ENCODE results near the gene STK31. TPM values are rescaled to one million over a fixed set of nuclear protein-coding genes. Genes with fewer than 3 reads are reported as not detected.

The STK31 gene
- total and polyA plus RNA-seq, 10 donors, result 0.17 to 2.4 (median 0.63) TPM

DNA sequence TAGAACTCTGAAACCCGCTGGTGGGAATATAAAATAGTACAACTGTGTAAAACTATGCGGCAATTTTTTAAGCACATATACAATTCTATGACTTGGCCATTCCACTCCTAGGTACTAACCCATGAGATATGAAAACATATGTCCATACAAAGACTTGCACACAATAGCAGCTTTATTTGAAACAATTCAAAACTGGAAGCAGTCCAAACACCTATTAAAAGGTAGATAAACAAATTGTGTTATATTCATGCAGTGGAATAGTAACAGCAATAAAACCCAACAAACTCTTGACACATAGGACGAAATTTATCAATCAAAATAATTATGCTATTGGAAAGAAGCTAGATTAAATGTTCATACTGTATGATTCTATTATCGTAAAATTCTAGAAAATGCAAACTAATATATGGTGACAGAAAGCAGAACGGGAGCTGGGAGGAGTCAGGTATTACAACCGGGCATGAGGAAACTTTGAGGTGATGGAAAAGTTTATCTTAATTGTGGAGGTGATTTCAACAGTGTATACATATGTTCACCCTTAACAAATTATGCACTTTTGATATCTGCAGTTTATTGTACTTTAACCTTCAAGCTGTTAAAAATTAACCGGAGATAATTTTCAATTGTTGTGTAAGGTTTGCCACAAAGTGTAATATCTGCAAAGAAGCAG, 803 bp upstream of the STK31 start:
- no peak overlapping the region for H3K4me3 ChIP-seq
- no peak for DNase-seq
- H3K27me3 ChIP-seq (replicated peaks in 1 of 7), result no peaks in the 10 kb centered on the region
- 75 to 93% (median 87%) methylated on average over 7 of the region's 7 CpGs for WGBS, 5 donors
- H3K4me1 ChIP-seq, result no peaks in the 10 kb centered on the region
- TF ChIP-seq POLR2AphosphoS5 (IDR thresholded peaks at IDR 0.05) (no peak), POLR2A (IDR thresholded peaks at IDR 0.05) (no peak)
- TF ChIP-seq, protein P1, sequence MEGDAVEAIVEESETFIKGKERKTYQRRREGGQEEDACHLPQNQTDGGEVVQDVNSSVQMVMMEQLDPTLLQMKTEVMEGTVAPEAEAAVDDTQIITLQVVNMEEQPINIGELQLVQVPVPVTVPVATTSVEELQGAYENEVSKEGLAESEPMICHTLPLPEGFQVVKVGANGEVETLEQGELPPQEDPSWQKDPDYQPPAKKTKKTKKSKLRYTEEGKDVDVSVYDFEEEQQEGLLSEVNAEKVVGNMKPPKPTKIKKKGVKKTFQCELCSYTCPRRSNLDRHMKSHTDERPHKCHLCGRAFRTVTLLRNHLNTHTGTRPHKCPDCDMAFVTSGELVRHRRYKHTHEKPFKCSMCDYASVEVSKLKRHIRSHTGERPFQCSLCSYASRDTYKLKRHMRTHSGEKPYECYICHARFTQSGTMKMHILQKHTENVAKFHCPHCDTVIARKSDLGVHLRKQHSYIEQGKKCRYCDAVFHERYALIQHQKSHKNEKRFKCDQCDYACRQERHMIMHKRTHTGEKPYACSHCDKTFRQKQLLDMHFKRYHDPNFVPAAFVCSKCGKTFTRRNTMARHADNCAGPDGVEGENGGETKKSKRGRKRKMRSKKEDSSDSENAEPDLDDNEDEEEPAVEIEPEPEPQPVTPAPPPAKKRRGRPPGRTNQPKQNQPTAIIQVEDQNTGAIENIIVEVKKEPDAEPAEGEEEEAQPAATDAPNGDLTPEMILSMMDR (IDR thresholded peaks at IDR 0.05 in 8 of 11, conservative IDR thresholded peaks at IDR 0.05 in 3 of 11), result no peak
- peaks cover 0 to 19% (median 17%) of the 10 kb centered on the region in 8 donors for H3K9me3 ChIP-seq
- no peak overlapping the region for H3K27ac ChIP-seq
- H3K36me3 ChIP-seq, result peaks cover 0 to 17% (median 10%) of the 10 kb centered on the region in 6 donors
- intact Hi-C loops (cut with DNase I; ENCODE audit: low total_unique reads), result no loop called here

DNA sequence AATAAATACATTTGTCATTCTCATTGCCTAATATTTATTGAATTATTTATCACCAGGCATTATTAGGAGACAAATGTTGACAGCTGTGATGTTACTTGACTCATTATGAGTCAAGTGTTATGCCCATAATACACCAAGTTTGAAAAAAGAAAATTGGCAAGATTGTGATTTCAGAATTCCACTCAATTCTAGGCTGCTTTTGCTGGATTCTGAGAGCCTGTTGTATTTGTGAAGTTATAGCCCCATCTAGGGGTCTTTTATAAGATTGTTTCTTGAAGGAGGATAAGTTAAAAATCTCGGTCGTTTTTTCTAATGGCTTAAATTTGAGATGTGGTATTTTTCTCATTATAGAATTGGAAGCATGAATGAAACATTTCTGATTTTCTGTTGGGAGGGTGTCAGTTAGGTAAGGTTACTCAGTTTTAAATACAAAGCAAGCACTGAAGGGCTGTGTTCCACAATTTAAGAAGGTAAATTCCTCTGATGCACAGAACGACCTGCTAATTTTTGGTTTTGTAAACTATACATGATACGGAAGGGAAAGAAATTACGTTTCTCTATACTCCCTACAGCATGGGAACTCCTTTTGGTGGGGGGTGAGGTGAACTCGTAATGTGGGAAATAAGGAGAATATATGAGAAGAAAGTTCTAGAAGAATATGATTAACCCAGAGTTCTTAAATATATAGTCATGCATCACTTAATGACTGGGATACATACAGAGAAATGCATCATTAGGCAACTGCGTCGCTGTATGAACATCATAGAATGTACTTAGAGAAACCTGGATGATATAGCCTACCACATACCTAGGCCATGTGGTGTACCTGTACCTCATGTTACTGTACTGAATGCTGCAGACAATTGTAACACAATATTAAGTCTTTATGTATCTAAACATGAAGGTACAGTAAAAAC, 2.6 kb downstream of the STK31 start:
- Histone ChIP-seq H3K4me1 (no peaks in the 10 kb centered on the region), H3K4me3 (no peak overlapping the region), H3K27me3 (replicated peaks in 1 of 7) (no peaks in the 10 kb centered on the region), H3K36me3 (no peaks in the 10 kb centered on the region), H3K27ac (no peak overlapping the region), H3K9me3 (no peaks in the 10 kb centered on the region)
- 52 to 59% (median 59%) methylated on average over 8 of the region's 8 CpGs for WGBS, 5 donors
- DNase-seq, result no peak
- no peak for TF ChIP-seq POLR2AphosphoS5 (IDR thresholded peaks at IDR 0.05)
- TF ChIP-seq POLR2A (IDR thresholded peaks at IDR 0.05), result no peak
- TF ChIP-seq, protein P1 (IDR thresholded peaks at IDR 0.05 in 8 of 11, conservative IDR thresholded peaks at IDR 0.05 in 3 of 11), result peak; percentile 23 to 70 (median 57)
- intact Hi-C loops (cut with DNase I; ENCODE audit: low total_unique reads), result loop anchor here (5.0 to 10.0 kb wide), 2 partner anchors 140 to 438 kb away; no protein-coding TSS in a partner anchor

DNA sequence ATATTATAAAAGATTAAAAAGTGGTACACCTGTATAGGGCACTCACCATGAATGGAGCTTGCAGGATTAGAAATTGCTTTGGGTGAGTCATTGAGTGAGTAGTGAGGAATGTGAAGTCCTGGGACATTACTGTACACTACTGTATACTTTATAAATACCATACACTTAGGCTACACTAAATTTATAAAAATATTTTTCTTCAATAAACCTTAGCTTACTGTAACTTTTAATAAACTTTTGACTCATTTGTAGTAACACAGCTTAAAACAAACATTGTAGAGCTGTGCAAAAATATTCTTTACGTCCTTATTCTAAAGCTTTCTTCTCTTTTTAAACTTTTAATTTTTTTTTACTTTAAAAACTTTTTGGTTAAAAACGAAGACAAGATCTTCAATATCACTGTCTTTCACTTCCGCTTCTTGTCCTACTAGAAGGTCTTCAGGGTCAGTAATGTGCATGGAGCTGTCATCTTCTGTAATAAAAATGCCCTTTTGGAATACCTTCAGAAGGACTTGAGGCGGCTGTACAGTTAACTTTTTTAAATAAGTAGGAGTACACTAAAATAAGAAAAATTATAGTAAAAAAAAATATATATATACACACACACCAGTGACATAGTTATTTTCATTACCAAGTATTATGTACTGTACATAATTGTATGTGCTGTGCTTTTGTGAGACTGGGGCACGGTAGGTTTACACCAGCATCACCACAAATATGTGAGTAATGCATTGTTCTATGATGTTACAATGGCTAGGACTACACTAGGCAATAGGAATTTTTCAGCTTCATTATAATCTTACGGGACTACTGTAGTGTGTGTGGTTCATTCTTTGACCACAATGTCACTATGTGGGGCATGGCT, 3.5 kb downstream of the STK31 start:
- Histone ChIP-seq H3K27ac (no peak overlapping the region), H3K4me1 (no peaks in the 10 kb centered on the region), H3K9me3 (no peaks in the 10 kb centered on the region), H3K27me3 (replicated peaks in 1 of 7) (no peaks in the 10 kb centered on the region), H3K36me3 (no peaks in the 10 kb centered on the region), H3K4me3 (no peak overlapping the region)
- 67 to 86% (median 79%) methylated on average over 6 of the region's 6 CpGs for WGBS, 5 donors
- intact Hi-C loops (cut with DNase I; ENCODE audit: low total_unique reads), result loop anchor here (5.0 to 10.0 kb wide), 2 partner anchors 141 to 439 kb away; no protein-coding TSS in a partner anchor
- TF ChIP-seq POLR2A (IDR thresholded peaks at IDR 0.05) (no peak), POLR2AphosphoS5 (IDR thresholded peaks at IDR 0.05) (no peak)
- TF ChIP-seq, protein P1 (IDR thresholded peaks at IDR 0.05 in 8 of 11, conservative IDR thresholded peaks at IDR 0.05 in 3 of 11), result no peak
- DNase-seq, result no peak

All from spleen (tissue), 11 donors.